ENCODE measurements around the gene SNRPN.

SNRPN gene

GRCh38 chr15:25019434-25019833 is 64.6 kb downstream of the SNRPN start:
- H3K4me3 ChIP-seq (replicated peaks in 1 of 2; ENCODE audit: low read depth in 2 of 2, low read length in 2 of 2), result no peak overlapping the region
- no peak for TF ChIP-seq CTCF (IDR thresholded peaks at IDR 0.05; ENCODE audit: low read depth, low read length)
- DNase-seq (ENCODE audit: low read depth in 2 of 2), result no peak

DNA sequence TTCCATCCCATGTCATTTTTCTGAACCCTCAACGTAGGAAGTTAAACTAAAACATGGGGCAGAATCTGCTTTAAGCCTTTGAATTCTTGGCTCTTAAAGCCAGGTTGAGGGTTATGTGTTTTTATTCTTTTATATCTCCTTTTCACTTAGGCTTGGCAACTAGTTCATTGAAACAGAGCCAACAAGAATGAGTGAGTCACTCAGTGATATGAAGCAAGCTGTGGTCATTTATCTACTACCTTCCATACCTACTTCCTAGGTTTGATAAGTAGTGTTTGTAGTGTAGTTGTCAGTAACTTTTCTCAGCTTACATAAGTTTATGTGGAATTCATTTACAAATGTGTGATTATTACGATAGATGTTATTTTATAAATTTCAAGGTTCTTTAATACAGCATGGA is 67.4 kb downstream of the SNRPN start:
- TF ChIP-seq CTCF (IDR thresholded peaks at IDR 0.05; ENCODE audit: low read depth, low read length), result no peak
- no peak overlapping the region for H3K4me3 ChIP-seq (replicated peaks in 1 of 2; ENCODE audit: low read depth in 2 of 2, low read length in 2 of 2)
- DNase-seq (ENCODE audit: low read depth in 2 of 2), result peak; percentile 21 to 49
